HL-60 (cell line): ENCODE data around the gene DYNC1H1.

Experiments used
- DNase-seq, 2 experiments: peaks; one replicate each; pipeline ENCODE4 v3.0.0-alpha.2; 2010 to 2020; ENCODE audit warnings: low read depth in 1 of 2, low spot score in 1 of 2
- H3K27ac ChIP-seq: fragments of 250-450 bp; sonication (Bioruptor Pico); replicated peaks from 2 replicates; pipeline ENCODE4 v1.5.1; 2020; ENCODE audit warnings: mild to moderate bottlenecking, moderate library complexity
- H3K27me3 ChIP-seq: fragments of 250-450 bp; sonication (Bioruptor Pico); 2 replicates; pipeline ENCODE4 v1.5.1; 2021; ENCODE audit warnings: mild to moderate bottlenecking, moderate library complexity; ENCODE audit not compliant: insufficient read depth, poor library complexity, severe bottlenecking
- H3K4me3 ChIP-seq: replicated peaks from 2 replicates; pipeline ENCODE4 v1.5.1; 2011; ENCODE audit warnings: mild to moderate bottlenecking, control low read depth, low read length; ENCODE audit not compliant: insufficient read depth
- CTCF ChIP-seq: IDR thresholded peaks from one replicate; pipeline ENCODE4 v1.5.1; 2011; ENCODE audit warnings: low read length, control low read depth, inconsistent platforms; ENCODE audit not compliant: insufficient read depth
- GABPA ChIP-seq: IDR thresholded peaks from 2 replicates; pipeline ENCODE4 v1.6.1; 2012; ENCODE audit warnings: low read depth
- POLR2AphosphoS5 ChIP-seq: IDR thresholded peaks from 2 replicates; pipeline ENCODE4 v1.6.1; 2012; ENCODE audit warnings: low read depth
- REST ChIP-seq: IDR thresholded peaks from 2 replicates; pipeline ENCODE4 v1.6.1; 2012; ENCODE audit warnings: low read depth; ENCODE audit not compliant: insufficient replicate concordance
- SPI1 ChIP-seq: IDR thresholded peaks from 2 replicates; pipeline ENCODE4 v1.6.1; 2012; ENCODE audit warnings: low read depth, mild to moderate bottlenecking, borderline replicate concordance

DYNC1H1 gene

GRCh38 chr14:102020058-102020971, 55.9 kb downstream of the DYNC1H1 start:
- TF ChIP-seq SPI1 (peak; percentile 76; the same call in 1 of the 2 replicates), REST (no peak), POLR2AphosphoS5 (peak; percentile 65; the same call in 1 of the 2 replicates), CTCF (no peak)
- H3K4me3 ChIP-seq, result no peak overlapping the region
- peak; percentile 7 to 53 for DNase-seq
- no peaks in the 10 kb centered on the region for H3K27me3 ChIP-seq
- H3K27ac ChIP-seq, result peak overlapping the region; percentile 43

GRCh38 chr14:102026934-102027333, 62.6 kb downstream of the DYNC1H1 start:
- TF ChIP-seq POLR2AphosphoS5, result no peak
- Histone ChIP-seq H3K4me3 (no peak overlapping the region), H3K27me3 (no peaks in the 10 kb centered on the region), H3K27ac (no peak overlapping the region)
- DNase-seq, result no peak

GRCh38 chr14:102027951-102028350, 63.6 kb downstream of the DYNC1H1 start:
- Histone ChIP-seq H3K4me3 (no peak overlapping the region), H3K27ac (no peak overlapping the region)

More at GRCh38 chr14:102027951-102028350, 63.6 kb downstream of the DYNC1H1 start:
- DNase-seq, result no peak
- H3K27me3 ChIP-seq, result no peaks in the 10 kb centered on the region
- TF ChIP-seq SPI1, result no peak
- no peak for TF ChIP-seq GABPA
- no peak for TF ChIP-seq REST
- no peak for TF ChIP-seq POLR2AphosphoS5
- TF ChIP-seq CTCF, result no peak
